IMR-90 (cell line): ENCODE results near the gene AHCTF1. TPM values are rescaled to one million over a fixed set of nuclear protein-coding genes. Genes with fewer than 3 reads are reported as not detected.

Source experiments
- ATAC-seq: fragments of 200-7000 bp; cut with Tn5 transposase; 2 replicates; pipeline ENCODE4 v1.9.1; 2020; ENCODE audit warnings: low read depth, mild to moderate bottlenecking, moderate library complexity
- BruUV-seq: library from RNA; stranded (reverse); fragments of 400-500 nt; replicated peaks from 2 replicates; lab custom pipeline; 2021; lab: Mats Ljungman, UMichigan
- CTCF ChIA-PET: fragments of 300-600 bp; formaldehyde crosslinking; extraction: SDS; loops from one replicate; lab custom pipeline; 2021; ENCODE audit warnings: antibody characterized with exemption; lab: Yijun Ruan, JAX
- POLR2A ChIA-PET: fragments of 300-600 bp; sonication (Branson Sonifier 250); formaldehyde crosslinking; loops from one replicate; lab custom pipeline; 2022; ENCODE audit warnings: antibody characterized with exemption; ENCODE audit not compliant: unreplicated experiment; lab: Charles Lee
- DNase-seq: peaks from one replicate; pipeline ENCODE4 v3.0.0; 2013
- H2AFZ ChIP-seq: replicated peaks from 2 replicates; pipeline ENCODE3; 2013; ENCODE audit warnings: low read length, mild to moderate bottlenecking; ENCODE audit not compliant: poor library complexity
- H2AK5ac ChIP-seq: 2 replicates; pipeline ENCODE4 v1.6.1; 2013; ENCODE audit warnings: low read depth, low read length, inconsistent platforms
- H2AK9ac ChIP-seq: replicated peaks from 2 replicates; pipeline ENCODE3; 2013; ENCODE audit warnings: mild to moderate bottlenecking, low read depth, low read length, moderate library complexity; ENCODE audit not compliant: poor library complexity
- H2BK120ac ChIP-seq: 2 replicates; pipeline ENCODE4 v1.6.1; 2013; ENCODE audit warnings: low read depth, low read length, inconsistent platforms
- H2BK15ac ChIP-seq: 3 replicates; pipeline ENCODE4 v1.6.1; 2013; ENCODE audit warnings: low read depth, low read length, inconsistent platforms
- H2BK20ac ChIP-seq: 2 replicates; pipeline ENCODE4 v1.6.1; 2013; ENCODE audit warnings: low read depth, mild to moderate bottlenecking, inconsistent platforms, low read length, moderate library complexity
- H2BK5ac ChIP-seq: 2 replicates; pipeline ENCODE4 v1.6.1; 2013; ENCODE audit warnings: mild to moderate bottlenecking, low read depth, low read length, inconsistent platforms; ENCODE audit not compliant: poor library complexity, severe bottlenecking
- H3K14ac ChIP-seq: replicated peaks from 2 replicates; pipeline ENCODE4 v1.6.1; 2013; ENCODE audit warnings: low read depth, low read length, inconsistent platforms
- H3K18ac ChIP-seq: 2 replicates; pipeline ENCODE4 v1.6.1; 2013; ENCODE audit warnings: low read depth, low read length, control low read depth
- H3K23ac ChIP-seq: 2 replicates; pipeline ENCODE4 v1.6.1; 2013; ENCODE audit warnings: low read depth, low read length, inconsistent platforms
- H3K27ac ChIP-seq: 2 replicates; pipeline ENCODE4 v1.5.1; 2013; ENCODE audit warnings: mild to moderate bottlenecking, control low read depth, low read length; ENCODE audit not compliant: insufficient read depth
- H3K27me3 ChIP-seq: 2 replicates; pipeline ENCODE4 v1.6.1; 2013; ENCODE audit warnings: low read length; ENCODE audit not compliant: control insufficient read depth, insufficient read depth
- H3K36me3 ChIP-seq: 2 replicates; pipeline ENCODE4 v1.6.1; 2013; ENCODE audit warnings: low read length, mixed read lengths; ENCODE audit not compliant: control insufficient read depth, insufficient read depth
- H3K4ac ChIP-seq: 2 replicates; pipeline ENCODE4 v1.6.1; 2013; ENCODE audit warnings: low read depth, low read length, inconsistent platforms
- H3K4me1 ChIP-seq: 2 replicates; pipeline ENCODE4 v1.6.1; 2013; ENCODE audit warnings: low read length, mixed read lengths; ENCODE audit not compliant: control insufficient read depth, insufficient read depth
- H3K4me2 ChIP-seq: 2 replicates; pipeline ENCODE4 v1.6.1; 2013; ENCODE audit warnings: low read depth, mild to moderate bottlenecking, control low read depth, low read length, moderate library complexity
- H3K4me3 ChIP-seq: 2 replicates; pipeline ENCODE4 v1.5.1; 2013; ENCODE audit warnings: low read depth, mild to moderate bottlenecking, control low read depth, low read length, moderate library complexity; ENCODE audit not compliant: insufficient read depth
- H3K56ac ChIP-seq: 2 replicates; pipeline ENCODE4 v1.6.1; 2013; ENCODE audit warnings: low read length, inconsistent platforms; ENCODE audit not compliant: insufficient read depth; ENCODE audit errors: extremely low read depth
- H3K79me1 ChIP-seq, 2 experiments: 2 replicates each; pipeline ENCODE4 v1.6.1; 2013; ENCODE audit warnings: low read length in 2 of 2, inconsistent platforms in 1 of 2, low read depth in 1 of 2
- H3K9ac ChIP-seq: 2 replicates; pipeline ENCODE4 v1.6.1; 2013; ENCODE audit warnings: low read depth, low read length, control low read depth
- H3K9me1 ChIP-seq: 2 replicates; pipeline ENCODE4 v1.6.1; 2013; ENCODE audit warnings: low read length, inconsistent platforms; ENCODE audit not compliant: insufficient read depth
- H3K9me3 ChIP-seq: 2 replicates; pipeline ENCODE4 v1.6.1; 2013; ENCODE audit warnings: low read length; ENCODE audit not compliant: control insufficient read depth, insufficient read depth
- H4K20me1 ChIP-seq: 2 replicates; pipeline ENCODE4 v1.6.1; 2013; ENCODE audit warnings: low read length, inconsistent platforms; ENCODE audit not compliant: insufficient read depth
- H4K5ac ChIP-seq: 2 replicates; pipeline ENCODE4 v1.6.1; 2013; ENCODE audit warnings: mild to moderate bottlenecking, low read depth, low read length, control low read depth
- H4K8ac ChIP-seq, 2 experiments: 2 replicates each; pipeline ENCODE4 v1.6.1; 2013; ENCODE audit warnings: low read depth in 2 of 2, low read length in 2 of 2, control low read depth in 1 of 2, inconsistent platforms in 1 of 2
- H4K91ac ChIP-seq: 2 replicates; pipeline ENCODE4 v1.6.1; 2013; ENCODE audit warnings: low read depth, low read length, inconsistent platforms; ENCODE audit not compliant: insufficient read depth
- BHLHE40 ChIP-seq: fragments of 150-350 bp; IDR thresholded peaks from 2 replicates; pipeline ENCODE4 v1.6.1; 2016; ENCODE audit warnings: mild to moderate bottlenecking, low read depth, low read length
- CHD1 ChIP-seq: IDR thresholded peaks from 2 replicates; pipeline ENCODE4 v1.6.1; 2012; ENCODE audit warnings: low read depth, low read length, improper control_type of control experiment
- FOS ChIP-seq: fragments of 150-350 bp; IDR thresholded peaks from 2 replicates; pipeline ENCODE4 v1.6.1; 2016; ENCODE audit warnings: low read depth, low read length
- MAFK ChIP-seq: IDR thresholded peaks from 2 replicates; pipeline ENCODE4 v1.6.1; 2012; ENCODE audit warnings: low read depth, low read length, improper control_type of control experiment
- MAZ ChIP-seq: IDR thresholded peaks from 2 replicates; pipeline ENCODE4 v1.6.1; 2012; ENCODE audit warnings: low read depth, mild to moderate bottlenecking, low read length, improper control_type of control experiment, moderate library complexity, borderline replicate concordance
- MXI1 ChIP-seq: IDR thresholded peaks from 2 replicates; pipeline ENCODE4 v1.6.1; 2012; ENCODE audit warnings: low read depth, mild to moderate bottlenecking, low read length, moderate library complexity, borderline replicate concordance
- NFE2L2 ChIP-seq: fragments of 150-350 bp; IDR thresholded peaks from 2 replicates; pipeline ENCODE4 v1.6.1; 2016; ENCODE audit warnings: low read depth, mild to moderate bottlenecking, low read length
- POLR2A ChIP-seq: IDR thresholded peaks from 2 replicates; pipeline ENCODE4 v1.6.1; 2012; ENCODE audit warnings: mild to moderate bottlenecking, low read depth, low read length
- RAD21 ChIP-seq: IDR thresholded peaks from 2 replicates; pipeline ENCODE4 v1.6.1; 2012; ENCODE audit warnings: low read length, improper control_type of control experiment
- RCOR1 ChIP-seq: IDR thresholded peaks from 2 replicates; pipeline ENCODE4 v1.6.1; 2012; ENCODE audit warnings: mild to moderate bottlenecking, low read length, improper control_type of control experiment; ENCODE audit not compliant: insufficient replicate concordance
- RFX5 ChIP-seq: IDR thresholded peaks from 2 replicates; pipeline ENCODE4 v1.8.0; 2012; ENCODE audit warnings: low read depth, mild to moderate bottlenecking, low read length, moderate library complexity
- SMC3 ChIP-seq: fragments of 150-350 bp; IDR thresholded peaks from 2 replicates; pipeline ENCODE4 v1.6.1; 2016; ENCODE audit warnings: low read depth, mild to moderate bottlenecking, antibody characterized with exemption, low read length, moderate library complexity
- WGBS, 2 experiments: methylation state at CpG; one replicate each; pipeline versions ENCODE4 v1.1.5 to v1.1.7; 2013; ENCODE audit warnings: missing lambda C conversion rate in 2 of 2; ENCODE audit not compliant: insufficient read length in 1 of 2; ENCODE audit errors: extremely low coverage in 2 of 2; 5-methylcytosine and 5-hydroxymethylcytosine counted together
- dilution Hi-C: fragments of 300-500 bp; cut with HindIII; formaldehyde crosslinking; loops from one replicate; pipeline ENCODE4 v1.14.3; 2018; ENCODE audit warnings: low sequenced_read_pairs; ENCODE audit not compliant: unreplicated experiment
- in situ Hi-C: fragments of 300-500 bp; cut with MboI; formaldehyde crosslinking; loops from 3 replicates; pipeline ENCODE4 v1.14.3; 2019; ENCODE audit warnings: low sequenced_read_pairs, inconsistent platforms, mixed read lengths
- intact Hi-C: fragments of 100-400 bp; cut with micrococcal nuclease; formaldehyde crosslinking; loops from 2 replicates; pipeline ENCODE4 v1.10.0; 2022
- polyA plus RNA-seq, 3 experiments: library from polyadenylated mRNA; depleted of rRNA; stranded (reverse); fragments of >200 nt; gene quantifications; 2 replicates each; pipeline ENCODE4 v1.2.3, GENCODE V29; 2012; ENCODE audit warnings: low replicate concordance in 1 of 3
- total RNA-seq: library from RNA; depleted of rRNA; stranded (reverse); fragments of >200 nt; gene quantifications from 2 replicates; pipeline ENCODE4 v1.2.3, GENCODE V29; 2012
- TF ChIP-seq, protein P1 (sequence below): conservative IDR thresholded peaks from 2 replicates; pipeline ENCODE4 v1.5.1; 2012; ENCODE audit warnings: mild to moderate bottlenecking, low read depth, low read length, improper control_type of control experiment
- TF ChIP-seq, protein P2 (sequence below): fragments of 150-350 bp; IDR thresholded peaks from 2 replicates; pipeline ENCODE4 v1.6.1; 2017; ENCODE audit warnings: mild to moderate bottlenecking, antibody characterized with exemption, low read length, low read depth

The AHCTF1 gene
- total and polyA plus RNA-seq, 2 of the 4 experiments (the other 2 are of a cell fraction), result 8.9 to 29.0 TPM

DNA sequence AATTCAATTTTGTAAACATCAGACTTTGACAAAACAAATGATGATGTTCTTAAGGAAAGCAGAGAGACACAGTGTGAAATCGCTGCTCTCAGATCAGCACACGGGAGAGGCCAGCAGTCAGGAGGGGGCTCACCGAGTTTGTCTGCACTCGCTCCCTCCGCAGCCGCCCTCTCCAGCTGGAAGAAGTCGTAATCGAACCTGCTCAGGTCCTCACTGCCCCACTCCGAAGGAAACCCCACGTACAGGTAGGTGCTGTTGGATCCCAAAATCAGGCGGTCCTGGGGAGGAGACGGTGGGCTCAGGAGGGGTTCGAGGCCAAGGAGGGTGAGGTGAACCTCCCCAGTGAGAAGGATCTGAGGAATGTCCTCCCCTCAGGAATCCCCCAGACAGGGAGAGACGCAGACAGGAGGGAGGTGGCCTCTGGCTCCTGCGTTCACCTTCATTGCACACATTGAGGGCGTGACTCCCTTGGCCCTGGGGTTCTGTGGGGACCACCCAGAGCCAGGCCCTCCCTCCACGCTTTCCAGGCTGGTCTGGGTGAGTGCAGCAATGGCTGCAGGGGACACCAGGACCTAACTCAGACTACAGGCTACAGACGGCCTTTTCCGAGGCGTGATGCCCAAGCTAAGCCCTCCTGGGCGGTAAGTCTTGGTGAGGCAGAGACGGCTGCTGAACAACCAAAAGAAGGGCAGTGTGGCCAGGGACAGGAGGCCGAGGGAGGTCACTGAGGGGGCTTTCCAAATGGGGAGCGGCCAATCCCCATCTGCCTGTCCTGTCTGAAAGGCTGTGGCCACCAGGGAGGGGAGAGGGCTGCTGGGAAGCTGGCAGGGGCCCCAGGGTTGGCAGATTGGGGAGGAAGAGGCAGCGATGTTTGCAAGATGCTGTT, 142.1 kb downstream of the AHCTF1 start:
- Histone ChIP-seq H2BK20ac (no peak overlapping the region), H2AFZ (peak overlapping the region; percentile 40), H3K56ac (no peak overlapping the region), H3K4me2 (no peak overlapping the region), H3K9me1 (peaks cover 6% of the 10 kb centered on the region; the same call in 1 of the 2 replicates), H3K79me1 (no peaks in the 10 kb centered on the region), H3K23ac (no peak overlapping the region), H2BK5ac (no peak overlapping the region), H4K20me1 (no peaks in the 10 kb centered on the region), H2AK9ac (peak overlapping the region; percentile 72), H3K36me3 (no peaks in the 10 kb centered on the region), H3K14ac (no peak overlapping the region), H3K9me3 (peaks cover 5% of the 10 kb centered on the region; the same call in 1 of the 2 replicates), H4K5ac (no peak overlapping the region), H3K4ac (no peak overlapping the region), H3K18ac (no peak overlapping the region), H2BK15ac (no peak overlapping the region), H3K27me3 (no peaks in the 10 kb centered on the region), H3K4me1 (peaks cover 6% of the 10 kb centered on the region; the same call in 1 of the 2 replicates), H4K8ac (peak overlapping the region in 1 of 2 experiments; percentile 9; a peak in 3 of 4 replicates), H2BK120ac (no peak overlapping the region), H4K91ac (no peak overlapping the region), H3K27ac (no peak overlapping the region), H3K9ac (no peak overlapping the region), H2AK5ac (no peak overlapping the region), H3K4me3 (no peak overlapping the region)
- in situ Hi-C loops (no loop called here), intact Hi-C loops (no loop called here), dilution Hi-C loops (no loop called here)
- DNase-seq, result no peak
- ATAC-seq, result no peak
- 91% methylated on average over 9 of the region's 25 CpGs; no CpG with 5 or more reads in 1 of the 2 experiments for WGBS, 2 experiments
- CTCF ChIA-PET, result no interaction called here
- no TSS peak for BruUV-seq
- POLR2A ChIA-PET, result no interaction called here
- TF ChIP-seq MXI1 (no peak), RCOR1 (no peak), NFE2L2 (no peak), FOS (no peak), RAD21 (no peak), BHLHE40 (no peak), CHD1 (no peak), POLR2A (no peak), SMC3 (no peak), MAFK (no peak), MAZ (no peak), RFX5 (no peak)
- TF ChIP-seq, protein P1, sequence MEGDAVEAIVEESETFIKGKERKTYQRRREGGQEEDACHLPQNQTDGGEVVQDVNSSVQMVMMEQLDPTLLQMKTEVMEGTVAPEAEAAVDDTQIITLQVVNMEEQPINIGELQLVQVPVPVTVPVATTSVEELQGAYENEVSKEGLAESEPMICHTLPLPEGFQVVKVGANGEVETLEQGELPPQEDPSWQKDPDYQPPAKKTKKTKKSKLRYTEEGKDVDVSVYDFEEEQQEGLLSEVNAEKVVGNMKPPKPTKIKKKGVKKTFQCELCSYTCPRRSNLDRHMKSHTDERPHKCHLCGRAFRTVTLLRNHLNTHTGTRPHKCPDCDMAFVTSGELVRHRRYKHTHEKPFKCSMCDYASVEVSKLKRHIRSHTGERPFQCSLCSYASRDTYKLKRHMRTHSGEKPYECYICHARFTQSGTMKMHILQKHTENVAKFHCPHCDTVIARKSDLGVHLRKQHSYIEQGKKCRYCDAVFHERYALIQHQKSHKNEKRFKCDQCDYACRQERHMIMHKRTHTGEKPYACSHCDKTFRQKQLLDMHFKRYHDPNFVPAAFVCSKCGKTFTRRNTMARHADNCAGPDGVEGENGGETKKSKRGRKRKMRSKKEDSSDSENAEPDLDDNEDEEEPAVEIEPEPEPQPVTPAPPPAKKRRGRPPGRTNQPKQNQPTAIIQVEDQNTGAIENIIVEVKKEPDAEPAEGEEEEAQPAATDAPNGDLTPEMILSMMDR, result no peak
- TF ChIP-seq, protein P2, sequence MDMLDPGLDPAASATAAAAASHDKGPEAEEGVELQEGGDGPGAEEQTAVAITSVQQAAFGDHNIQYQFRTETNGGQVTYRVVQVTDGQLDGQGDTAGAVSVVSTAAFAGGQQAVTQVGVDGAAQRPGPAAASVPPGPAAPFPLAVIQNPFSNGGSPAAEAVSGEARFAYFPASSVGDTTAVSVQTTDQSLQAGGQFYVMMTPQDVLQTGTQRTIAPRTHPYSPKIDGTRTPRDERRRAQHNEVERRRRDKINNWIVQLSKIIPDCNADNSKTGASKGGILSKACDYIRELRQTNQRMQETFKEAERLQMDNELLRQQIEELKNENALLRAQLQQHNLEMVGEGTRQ, result no peak
